GM08714 (cell line): ENCODE data around the gene TM4SF4.

Experiments used
- H3K4me3 ChIP-seq: fragments of 200-500 bp; sonication (Bioruptor generic); 2 replicates; pipeline ENCODE4 v1.5.1; 2014; ENCODE audit warnings: mild to moderate bottlenecking, low read length, inconsistent platforms
- ZNF274 ChIP-seq: IDR thresholded peaks from 2 replicates; pipeline ENCODE4 v1.6.1; 2012; ENCODE audit warnings: mild to moderate bottlenecking, low read depth, low read length

TM4SF4 gene

DNA sequence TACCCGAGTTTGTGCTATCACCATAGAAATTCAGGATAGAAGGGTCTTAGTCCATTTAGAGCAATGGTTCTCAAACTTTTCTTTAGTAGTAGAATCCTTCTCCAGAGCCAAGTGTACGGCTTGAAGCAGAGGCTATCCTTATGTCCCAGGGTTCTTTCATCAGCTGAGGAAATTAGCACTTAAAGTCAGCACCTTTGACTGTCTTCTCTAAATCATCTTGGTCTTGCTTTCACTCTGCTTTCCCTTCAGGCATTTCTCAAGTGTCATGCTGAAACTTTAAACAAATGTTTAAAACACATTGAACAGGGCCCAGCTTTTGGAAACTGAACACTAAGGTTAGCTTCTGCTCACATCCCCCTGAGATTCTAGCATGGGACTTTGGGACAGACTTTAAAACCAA, 78.2 kb downstream of the TM4SF4 start:
- no peak for TF ChIP-seq ZNF274
- no peak overlapping the region for H3K4me3 ChIP-seq
